Lower leg skin (tissue), 3 donors: ENCODE measurements around the gene CDC40.

Source experiments
- CTCF ChIP-seq, 3 donors: fragments of 450-650 bp; IDR thresholded peaks; one replicate each; pipeline ENCODE4 v1.5.1; 2016; ENCODE audit warnings: antibody characterized with exemption in 3 of 3, mild to moderate bottlenecking in 3 of 3, moderate library complexity in 2 of 3
- POLR2A ChIP-seq, 2 donors: fragments of 450-650 bp; IDR thresholded peaks; one replicate each; pipeline ENCODE4 v1.6.1; 2016 to 2017; ENCODE audit warnings: antibody characterized with exemption in 2 of 2, mild to moderate bottlenecking in 1 of 2, moderate library complexity in 1 of 2

GRCh38 chr6:110250838-110251237, 70.6 kb downstream of the CDC40 start:
- TF ChIP-seq CTCF (IDR thresholded peaks at IDR 0.05), result no peak
- no peak for TF ChIP-seq POLR2A (IDR thresholded peaks at IDR 0.05)
